Fibroblast of gingiva (primary cell): ENCODE measurements around the gene ERFL.

Experiments
- DNase-seq: peaks from one replicate; pipeline ENCODE4 v3.0.0-alpha.2; 2011; ENCODE audit warnings: low read depth

Gene ERFL

DNA sequence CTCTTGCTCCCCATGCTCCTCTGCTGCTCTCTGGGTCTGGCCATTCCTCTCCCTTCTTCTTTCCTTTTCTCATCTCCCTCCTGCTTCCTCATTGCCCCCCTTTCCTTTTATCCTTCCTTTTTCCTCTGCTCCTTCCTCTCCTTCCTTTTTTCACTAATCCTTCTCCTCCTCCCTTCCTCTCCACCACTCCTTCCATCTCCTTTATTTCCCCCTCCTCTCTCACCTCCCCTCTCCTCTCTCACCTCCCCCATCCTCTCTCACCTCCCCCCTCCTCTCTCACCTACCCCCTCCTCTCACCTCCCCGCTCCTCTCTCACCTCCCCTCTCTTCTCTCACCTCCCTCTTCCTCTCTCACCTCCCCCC, 31.7 kb downstream of the ERFL start:
- no peak for DNase-seq

DNA sequence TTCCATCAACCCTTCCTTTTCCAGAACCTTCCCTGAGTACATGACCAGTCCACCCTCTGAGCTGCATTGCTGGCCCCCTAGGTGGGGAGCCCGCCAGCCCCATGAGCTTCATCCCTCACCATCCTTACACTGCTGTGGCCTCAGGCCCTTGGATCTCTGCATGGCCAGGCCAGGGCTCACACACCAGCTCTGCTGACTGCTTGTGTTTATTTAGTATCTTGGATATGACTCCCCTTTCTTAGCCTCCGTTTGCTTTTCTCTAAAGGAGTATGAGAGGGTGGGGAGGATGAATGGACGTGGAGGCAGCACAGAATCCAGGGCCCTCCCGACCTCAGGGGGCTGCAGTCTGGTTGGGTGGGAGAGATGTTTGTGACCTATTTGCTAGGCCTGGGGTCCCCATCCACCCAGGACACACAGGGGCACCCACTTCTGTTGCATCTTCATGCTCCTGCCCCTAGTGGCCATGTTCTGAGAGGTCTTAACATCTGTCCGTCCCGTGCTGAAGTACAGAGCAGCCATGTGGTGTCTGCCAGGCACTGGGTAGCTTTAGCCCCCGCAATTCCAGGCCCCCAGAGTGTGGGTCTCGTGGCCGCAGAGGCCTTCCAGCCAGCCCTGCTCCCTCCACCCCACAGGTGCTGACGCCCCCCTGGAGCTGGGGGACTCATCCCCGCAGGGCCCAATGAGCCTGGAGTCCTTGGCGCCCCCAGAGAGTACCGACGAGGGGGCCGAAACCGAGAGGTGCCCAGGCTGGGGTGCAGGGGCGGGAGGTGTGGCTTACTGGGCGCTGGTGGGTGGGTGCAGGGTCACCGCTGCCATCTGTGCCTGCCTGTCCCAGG, 32.3 kb downstream of the ERFL start:
- no peak for DNase-seq

DNA sequence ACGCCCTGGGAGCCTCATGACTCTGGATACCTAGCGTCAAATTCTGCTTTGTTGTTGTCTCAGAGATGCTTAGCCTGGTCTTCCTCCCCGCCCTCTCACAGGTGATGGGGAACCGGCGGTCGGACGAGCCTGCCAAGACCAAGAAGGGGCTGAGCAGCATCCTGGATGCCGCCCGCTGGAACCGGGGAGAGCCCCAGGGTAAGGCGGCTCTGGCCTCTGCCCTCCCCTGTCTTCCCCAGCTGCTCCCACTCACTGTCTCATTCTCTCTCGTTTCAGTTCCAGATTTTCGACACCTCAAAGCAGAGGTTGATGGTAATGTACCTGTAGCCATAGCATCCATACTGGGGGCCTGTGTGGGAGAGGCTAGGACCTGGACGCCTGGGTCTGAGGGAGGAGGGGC, 33.9 kb downstream of the ERFL start:
- no peak for DNase-seq

DNA sequence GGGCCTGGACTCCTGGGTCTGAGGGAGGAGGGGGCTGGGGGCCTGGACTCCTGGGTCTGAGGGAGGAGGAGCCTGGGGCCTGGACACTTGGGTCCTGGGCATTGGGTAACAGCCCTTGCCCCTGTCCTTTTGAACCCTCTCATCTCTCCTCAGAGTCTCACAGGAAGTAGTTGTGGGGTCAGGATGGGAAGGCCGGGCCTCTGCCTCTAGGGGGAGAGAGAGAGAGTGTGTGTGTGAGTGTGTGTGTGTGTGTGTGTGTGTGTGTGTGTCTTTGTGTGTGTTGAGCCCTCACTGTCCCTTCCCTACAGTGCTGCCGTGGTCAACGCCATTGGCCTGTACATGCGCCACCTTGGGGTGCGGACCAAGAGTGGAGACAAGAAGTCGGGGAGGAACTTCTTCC, 34.4 kb downstream of the ERFL start:
- no peak for DNase-seq

DNA sequence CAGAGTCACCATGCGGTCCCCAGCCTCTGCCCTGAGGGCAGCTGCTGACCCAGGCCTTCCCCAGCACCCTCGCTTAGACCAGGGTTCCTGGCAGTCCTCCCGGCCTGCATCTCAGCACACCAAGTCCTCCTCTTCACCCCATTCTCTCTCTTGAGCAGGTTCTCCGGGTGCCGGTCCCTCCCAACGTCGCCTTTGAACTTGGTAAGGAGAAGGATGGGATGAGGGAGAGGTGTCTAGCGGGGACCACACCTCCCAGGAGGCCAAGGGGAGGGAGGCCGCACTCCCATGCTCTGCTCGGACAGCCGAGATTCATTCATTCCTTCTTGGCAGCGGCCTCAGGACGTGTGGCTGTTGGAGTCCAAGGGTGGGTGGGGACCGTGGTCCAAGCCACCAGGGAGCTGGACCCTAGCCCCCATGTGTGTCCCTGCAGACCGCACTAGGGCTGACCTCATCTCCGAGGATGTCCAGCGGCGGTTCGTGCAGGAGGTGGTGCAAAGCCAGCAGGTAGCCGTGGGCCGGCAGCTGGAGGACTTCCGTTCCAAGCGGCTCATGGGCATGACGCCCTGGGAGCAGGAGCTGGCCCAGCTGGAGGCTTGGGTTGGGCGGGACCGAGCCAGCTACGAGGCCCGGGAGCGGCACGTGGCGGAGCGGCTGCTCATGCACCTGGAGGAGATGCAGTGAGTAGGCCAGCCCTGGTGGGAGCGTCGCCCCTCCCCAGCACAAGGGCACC, 35.9 kb downstream of the ERFL start:
- DNase-seq: no peak

DNA sequence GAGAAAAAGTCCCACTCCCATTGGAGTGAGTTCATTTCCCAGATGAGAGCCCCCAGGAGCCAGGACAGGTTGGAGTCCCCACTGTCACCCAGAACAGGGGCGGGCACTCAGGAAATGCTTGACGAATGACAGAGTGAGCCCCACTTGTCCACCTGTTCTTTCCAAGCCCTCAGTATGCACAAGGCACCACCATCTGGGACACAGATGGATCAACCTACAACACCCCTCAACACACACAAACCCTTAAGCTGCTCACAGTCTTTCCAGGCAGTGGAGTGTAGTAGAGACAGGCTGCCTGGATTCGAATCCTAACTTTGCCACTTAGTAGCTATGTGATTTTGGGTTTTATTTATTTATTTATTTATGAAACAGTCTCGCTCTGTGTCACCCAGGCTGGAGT, 37.3 kb downstream of the ERFL start:
- DNase-seq: no peak

DNA sequence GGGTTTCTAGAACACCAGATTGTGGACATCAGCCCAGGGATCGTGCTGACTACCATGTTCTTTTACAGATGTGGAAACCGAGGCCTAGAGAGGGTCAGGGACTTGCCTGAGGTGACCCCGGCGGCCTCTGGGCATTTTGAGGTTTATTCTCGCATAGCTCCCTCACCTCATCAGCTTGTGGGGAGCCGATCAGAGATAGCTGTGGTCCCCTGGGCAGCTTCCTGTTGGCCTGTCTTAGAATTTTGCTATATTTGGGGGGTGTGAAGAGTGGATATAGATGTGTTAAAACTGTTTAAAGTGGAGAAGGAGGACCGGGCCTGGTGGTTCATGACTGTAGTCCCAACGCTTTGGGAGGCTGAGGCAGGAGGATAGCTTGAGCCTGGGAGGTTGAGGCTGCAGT, 38.4 kb downstream of the ERFL start:
- DNase-seq: no peak

DNA sequence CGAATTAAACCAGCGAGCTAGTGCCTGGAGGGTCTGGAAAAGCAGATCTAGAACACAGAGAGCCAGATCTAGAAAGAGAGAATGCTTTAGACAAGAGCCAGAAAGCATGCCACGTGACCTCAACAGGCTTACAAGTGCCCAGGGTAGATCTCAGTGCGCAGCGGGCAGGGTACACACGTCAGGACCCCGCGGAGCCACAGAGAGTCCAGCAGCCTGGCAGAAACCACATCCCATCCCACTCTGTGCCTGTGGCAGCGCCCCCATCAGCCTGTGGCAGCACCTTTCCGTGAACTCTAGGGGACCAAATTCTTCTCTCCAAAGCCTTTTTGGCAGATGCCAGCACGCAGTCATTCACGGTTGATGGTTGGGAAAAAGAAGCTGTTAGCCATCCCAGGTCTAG, 39.3 kb downstream of the ERFL start:
- DNase-seq: no peak

DNA sequence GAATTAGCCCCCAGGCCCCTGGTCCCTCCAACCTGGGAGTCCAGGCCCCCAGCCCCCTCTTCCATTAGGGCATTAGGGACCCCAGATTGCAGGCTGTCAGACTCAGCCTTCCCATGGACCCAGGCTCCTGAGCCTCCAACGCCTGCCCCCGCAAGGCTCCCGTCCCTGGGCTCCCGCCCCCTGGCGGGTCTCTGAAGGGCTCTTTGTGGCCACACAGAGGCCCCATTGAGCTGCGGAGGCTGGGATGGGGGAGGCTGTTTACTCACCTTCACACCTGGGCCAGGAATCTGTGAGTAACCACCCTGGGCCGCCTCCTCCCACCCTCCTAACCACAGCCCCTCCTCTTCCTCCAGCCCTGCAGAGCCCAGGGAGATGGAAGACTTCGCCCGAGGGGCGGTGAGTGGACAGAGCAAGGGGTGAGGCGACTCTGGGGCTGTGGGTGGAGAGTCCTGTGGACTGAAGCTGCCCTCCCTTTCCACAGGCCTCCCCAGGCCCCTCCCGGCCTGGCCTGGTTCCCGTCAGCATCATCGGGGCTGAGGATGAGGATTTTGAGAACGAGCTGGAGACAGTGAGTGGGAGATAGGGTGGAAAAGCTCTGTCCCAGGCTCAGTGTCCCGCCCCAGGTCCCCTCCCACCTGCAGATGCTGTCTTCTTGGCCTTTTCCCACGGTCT, 40.4 kb downstream of the ERFL start:
- DNase-seq: no peak

DNA sequence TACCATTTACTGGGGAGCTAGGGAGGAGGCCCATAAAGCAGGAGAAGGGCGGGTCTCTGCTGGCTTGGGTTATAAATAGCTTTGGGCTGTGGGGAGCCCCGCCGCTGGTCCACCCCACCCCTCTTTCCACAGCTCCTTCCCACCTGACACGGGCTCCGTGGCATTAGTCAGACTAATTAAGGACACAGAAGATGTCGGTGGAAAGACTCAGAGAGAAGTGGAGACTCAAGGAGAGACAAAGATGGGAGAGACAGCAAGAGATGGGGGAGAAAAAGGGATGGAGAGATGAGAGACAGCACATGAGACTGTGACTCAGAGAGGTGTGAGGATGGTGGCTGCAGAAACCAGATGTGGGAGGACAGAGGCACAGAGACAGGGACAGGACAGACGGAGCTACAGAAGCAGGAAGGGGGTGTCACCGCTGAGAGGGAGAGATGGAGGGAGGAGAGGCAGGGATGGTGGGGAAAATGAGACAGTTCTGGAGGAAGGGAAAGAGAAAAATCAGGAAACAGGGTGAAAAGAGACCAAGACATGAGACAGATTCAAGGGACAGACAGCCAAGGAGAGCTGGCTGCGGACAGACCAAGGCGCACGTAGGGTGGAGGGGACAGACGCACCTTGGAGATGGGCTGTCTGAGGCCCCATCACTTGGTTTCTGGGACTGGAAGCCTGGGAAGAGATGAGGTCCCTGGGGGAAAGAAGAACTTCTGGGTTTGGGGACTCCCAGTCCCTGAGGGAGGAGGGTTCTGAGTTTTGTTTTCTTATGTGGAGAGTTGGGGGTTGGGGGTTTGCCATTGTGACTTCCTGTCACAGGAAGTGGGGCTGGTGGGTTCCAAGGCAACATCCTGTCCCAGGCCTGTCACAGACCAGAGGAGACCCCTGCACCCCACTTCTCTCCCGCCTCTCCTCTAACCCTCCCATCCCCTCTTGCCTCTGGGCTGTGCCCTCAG, 41.2 kb downstream of the ERFL start:
- no peak for DNase-seq

DNA sequence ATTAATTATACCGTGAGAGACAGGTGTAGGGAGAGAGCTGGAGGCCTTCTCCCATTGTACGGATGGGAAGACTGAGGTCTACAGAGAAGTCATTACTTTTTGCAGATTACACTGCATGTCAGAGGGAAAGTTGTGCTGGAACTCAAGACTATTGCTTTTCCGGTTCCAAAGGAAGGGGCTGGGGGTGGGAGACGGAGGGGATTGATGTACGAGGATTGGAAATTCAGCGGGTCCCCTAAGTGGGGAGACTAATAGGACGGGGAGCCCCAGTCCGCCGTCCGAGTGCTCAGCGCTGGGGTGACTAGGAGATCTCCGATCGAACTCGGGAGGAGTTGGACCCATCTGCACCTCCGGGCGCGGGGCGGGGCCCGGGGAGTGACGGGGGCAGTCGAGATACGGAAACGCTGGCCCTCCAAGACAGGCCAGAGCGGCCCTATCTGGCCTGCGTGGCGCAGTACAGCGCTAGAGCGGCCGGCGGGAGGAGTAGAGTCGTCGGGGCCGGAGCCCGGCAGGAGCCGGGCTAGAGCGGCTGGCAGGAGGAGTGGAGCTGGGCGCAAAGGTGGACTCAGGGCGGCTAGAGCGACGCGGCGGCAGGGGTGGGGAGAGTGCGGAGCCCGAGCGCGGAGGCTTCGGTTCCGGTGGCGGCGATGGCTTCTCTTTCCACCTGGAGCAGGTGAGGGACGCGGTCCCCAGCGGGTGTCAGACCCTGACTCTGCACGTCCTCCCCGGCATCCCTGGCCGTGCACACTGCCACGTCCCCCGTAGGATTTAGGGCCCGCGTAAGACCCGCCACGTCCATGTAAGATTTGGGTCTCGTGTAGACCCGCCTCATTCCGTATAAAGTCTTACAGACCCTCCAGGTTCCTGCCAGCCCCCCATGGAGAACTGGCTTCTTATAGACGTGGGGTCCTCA, 44.2 kb downstream of the ERFL start:
- peak; percentile 98 for DNase-seq

DNA sequence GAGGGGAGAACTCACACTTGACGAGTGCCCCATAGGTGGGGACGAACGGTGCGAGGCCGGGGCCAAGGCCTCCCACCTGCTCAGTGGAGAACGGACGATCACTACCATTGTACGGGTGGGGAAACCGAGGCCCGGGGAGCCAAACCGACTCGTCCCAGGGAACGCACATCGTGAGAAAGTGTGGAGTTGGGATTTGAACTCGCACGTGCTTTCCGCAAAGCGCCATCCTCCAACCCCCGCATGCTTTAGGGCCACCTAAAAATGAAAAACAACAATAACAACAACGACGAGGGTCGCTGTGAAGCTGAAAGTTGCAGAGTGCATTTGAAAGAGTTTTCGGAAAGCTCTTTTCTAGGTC, 44.8 kb downstream of the ERFL start:
- no peak for DNase-seq

DNA sequence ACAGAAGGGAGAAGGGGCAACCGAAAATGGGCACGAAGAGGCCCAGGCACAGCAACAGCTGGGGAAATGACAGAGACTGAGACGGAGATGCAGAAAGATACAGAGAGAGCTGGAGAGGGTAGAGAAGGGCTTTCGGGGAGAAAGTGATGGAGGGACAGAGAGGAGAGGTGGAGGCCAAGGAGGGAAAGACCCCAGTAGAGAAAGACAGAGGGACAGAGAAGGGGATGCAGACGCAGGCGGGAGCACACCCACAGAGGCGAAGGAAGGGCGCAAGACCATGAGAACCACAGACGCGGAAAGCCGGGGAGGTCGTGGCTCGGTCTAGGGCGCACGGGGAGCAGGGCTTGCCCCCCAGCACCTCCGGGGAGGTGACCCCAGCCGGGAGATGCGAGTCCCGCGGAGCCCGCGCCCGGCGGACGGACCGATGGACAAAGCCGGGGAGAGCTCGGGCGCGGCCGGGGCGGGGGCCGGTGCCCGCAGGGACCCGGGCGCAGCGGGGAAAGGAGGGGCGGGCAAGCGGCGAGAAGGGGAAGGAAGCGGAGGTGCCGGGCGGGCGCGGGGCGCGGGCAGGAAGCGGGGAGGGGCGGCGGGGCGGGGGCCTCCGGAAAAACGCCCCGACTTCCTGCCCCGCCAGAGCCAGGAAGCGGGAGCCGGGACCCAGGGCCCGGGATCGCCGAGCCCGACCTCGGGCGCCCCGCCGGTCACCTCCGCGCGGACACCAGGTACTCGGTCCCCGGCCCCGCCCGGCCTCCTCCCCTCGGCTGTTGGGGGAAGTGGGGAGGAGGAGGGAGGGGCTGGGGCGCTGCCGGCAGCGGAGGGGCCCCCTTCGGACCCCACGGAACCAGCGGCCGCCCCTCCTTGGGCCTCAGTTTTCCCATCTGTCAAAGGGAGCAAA, 45.4 kb downstream of the ERFL start, which contains the start of gene ARHGEF1:
Gene ARHGEF1, plus strand, starts transcription at position 617 of the 895 bp plus-strand sequence. CDS start 4,899 bp downstream, outside the sequence.
- DNase-seq: peak; percentile 37

DNA sequence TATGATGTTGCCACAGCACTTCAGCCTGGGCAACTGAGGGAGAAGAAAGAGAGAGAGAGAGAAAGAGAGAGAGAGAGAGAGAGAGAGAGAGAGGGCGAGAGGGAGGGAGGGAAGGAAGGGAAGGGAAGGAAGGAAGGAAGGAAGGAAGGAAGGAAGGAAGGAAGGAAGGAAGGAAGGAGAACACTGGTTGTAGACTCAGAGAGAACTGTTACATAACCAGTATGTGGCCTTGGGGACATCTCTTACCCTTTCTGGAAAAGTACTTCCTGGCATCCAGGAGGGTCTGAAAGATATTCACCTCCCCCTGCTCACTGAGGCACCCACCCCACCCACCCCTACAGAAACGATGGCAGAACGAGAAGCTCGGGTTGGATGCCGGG, 47.9 kb downstream of the ERFL start:
- DNase-seq: no peak

DNA sequence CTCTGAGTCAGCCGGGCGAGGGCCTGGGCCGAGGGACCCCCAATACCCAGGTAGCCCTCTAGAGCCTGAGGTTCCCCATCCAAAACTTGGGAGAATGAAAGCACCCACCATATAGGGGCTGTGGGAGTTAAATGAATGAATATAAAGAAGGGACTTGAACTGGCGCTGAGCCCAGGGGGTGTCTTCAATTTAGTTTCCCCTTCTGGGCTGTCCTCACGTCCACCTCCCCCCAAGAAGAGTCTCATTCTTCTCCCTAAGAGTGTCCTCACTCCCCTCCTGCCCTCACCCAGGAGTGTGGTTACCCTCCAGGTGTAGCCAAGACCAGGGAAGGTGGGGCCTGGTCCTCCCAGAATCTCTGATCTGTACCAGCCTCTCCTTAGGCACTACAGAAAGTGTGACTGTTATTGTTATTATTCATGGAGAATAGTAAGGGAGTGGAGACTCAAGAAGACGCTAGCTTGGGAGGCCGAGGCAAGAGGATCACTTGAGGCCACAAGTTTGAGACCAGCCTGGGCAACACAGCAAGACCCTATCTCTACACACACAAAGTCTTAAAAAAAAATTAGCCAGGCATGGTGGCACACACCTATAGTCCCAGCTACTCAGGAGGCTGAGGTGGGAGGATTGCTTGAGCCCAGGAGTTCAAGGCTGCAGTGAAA, 48.5 kb downstream of the ERFL start:
- DNase-seq: no peak

DNA sequence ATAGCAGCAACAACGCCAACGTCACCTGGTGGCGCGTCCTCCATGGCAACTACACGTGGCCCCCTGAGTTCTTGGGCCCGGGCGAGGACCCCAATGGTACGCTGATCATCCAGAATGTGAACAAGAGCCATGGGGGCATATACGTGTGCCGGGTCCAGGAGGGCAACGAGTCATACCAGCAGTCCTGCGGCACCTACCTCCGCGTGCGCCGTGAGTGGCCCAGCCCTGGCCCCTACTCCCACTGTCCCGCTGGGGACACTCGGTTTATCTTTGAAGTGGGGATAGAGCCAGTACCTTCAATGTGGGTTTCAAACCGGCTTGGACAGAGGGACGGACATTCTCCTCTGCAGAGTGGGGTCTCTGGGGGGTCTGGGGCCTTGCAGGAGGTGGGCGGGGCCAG, 49.2 kb downstream of the ERFL start:
- no peak for DNase-seq

DNA sequence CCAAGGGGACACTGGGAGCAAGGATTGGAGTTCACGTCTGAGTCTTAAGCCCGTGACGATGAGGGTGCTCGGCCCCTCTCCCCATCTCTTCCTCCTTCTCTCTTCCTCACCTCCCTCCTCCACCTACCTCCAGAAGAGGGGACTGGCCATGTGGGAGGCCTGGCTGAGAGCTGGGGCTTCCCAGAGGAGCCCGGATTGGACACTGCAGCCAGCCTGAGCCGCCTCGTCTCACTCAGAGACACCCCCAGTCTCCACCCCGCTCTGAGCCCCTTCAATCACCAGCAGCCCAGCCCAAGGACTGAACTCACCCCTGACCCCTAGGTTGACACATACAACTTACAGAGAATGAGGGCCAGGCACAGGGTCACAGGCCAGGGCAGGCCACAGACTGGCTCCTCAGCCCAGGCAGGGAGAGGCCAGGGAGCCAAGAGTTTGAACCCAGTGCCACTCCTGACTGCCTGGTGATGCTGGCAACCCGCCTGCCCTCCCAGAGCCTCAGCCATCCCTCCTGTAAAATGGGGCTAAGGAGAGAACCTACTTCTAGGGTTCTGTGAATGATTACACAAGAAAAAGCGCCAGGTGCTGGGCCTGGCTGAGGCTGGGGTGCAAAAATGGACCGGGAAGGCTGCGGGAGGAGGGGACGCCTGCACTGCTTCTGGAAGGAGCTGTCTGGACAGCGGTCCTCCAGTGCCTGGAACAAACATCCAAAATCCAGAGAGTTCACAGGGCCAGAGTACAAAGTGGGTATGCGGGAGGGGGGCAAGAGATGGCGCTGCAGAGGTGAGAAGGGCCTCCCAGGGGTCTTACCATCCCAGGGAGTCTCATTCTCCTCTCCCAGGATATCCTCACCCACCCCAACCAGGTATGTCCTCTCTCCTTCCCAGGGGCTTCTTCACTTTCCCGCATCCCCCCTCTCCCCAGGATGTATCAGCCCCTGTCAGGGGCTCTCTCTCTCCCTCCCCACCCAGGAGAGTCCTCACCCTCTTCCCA, 50.0 kb downstream of the ERFL start:
- no peak for DNase-seq
